Ectodermal cell (in vitro differentiated cells): ENCODE measurements around the gene GALNT10.

Source experiments
- H3K27ac ChIP-seq: 2 replicates; pipeline ENCODE4 v1.7.0; 2013; ENCODE audit warnings: mild to moderate bottlenecking, low read depth, low read length; ENCODE audit not compliant: insufficient read depth, poor library complexity, severe bottlenecking
- H3K27me3 ChIP-seq: 2 replicates; pipeline ENCODE4 v1.7.0; 2013; ENCODE audit warnings: mild to moderate bottlenecking, low read length; ENCODE audit not compliant: insufficient read depth, control insufficient read depth, poor library complexity, severe bottlenecking
- H3K36me3 ChIP-seq: one replicate; pipeline ENCODE4 v1.7.0; 2013; ENCODE audit warnings: low read length; ENCODE audit not compliant: control insufficient read depth, insufficient read depth
- H3K4me1 ChIP-seq: one replicate; pipeline ENCODE4 v1.7.0; 2013; ENCODE audit warnings: low read length; ENCODE audit not compliant: control insufficient read depth, insufficient read depth
- H3K4me3 ChIP-seq: 2 replicates; pipeline ENCODE4 v1.7.0; 2013; ENCODE audit warnings: low read depth, low read length, control low read depth; ENCODE audit not compliant: insufficient read depth
- H3K9me3 ChIP-seq: 2 replicates; pipeline ENCODE4 v1.7.0; 2013; ENCODE audit warnings: mild to moderate bottlenecking, low read length, moderate library complexity; ENCODE audit not compliant: control insufficient read depth
- WGBS, 2 experiments: methylation state at CpG; one replicate each; pipeline ENCODE4 v1.1.7; 2013; ENCODE audit warnings: missing lambda C conversion rate in 2 of 2; 5-methylcytosine and 5-hydroxymethylcytosine counted together

Gene GALNT10

DNA sequence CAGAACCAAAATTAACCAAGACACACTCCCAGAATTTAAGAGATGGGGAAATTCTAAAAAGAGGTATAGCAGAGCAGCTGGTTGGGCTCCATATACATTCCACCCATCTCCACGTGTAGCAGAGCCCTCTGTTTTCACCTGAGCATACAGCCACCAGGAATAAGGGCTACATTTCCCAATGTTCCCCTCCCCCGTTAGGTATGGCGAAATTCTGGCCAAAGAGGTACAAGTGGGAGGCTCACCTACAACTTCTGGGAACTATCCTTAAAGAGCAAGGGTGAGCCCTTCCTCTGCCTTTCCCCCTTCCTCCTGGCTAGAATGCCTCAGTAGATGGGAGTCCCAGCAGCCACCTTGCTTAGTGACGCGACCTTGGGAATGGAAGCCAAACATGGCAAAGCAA lies 250.0 kb downstream of the GALNT10 start:
- Histone ChIP-seq H3K4me1 (no peaks in the 10 kb centered on the region), H3K36me3 (peaks cover 7% of the 10 kb centered on the region), H3K27ac (no peak overlapping the region), H3K4me3 (no peak overlapping the region), H3K9me3 (no peaks in the 10 kb centered on the region), H3K27me3 (no peaks in the 10 kb centered on the region)
- 92 to 94% methylated on average over 5 of the region's 5 CpGs for WGBS, 2 experiments

DNA sequence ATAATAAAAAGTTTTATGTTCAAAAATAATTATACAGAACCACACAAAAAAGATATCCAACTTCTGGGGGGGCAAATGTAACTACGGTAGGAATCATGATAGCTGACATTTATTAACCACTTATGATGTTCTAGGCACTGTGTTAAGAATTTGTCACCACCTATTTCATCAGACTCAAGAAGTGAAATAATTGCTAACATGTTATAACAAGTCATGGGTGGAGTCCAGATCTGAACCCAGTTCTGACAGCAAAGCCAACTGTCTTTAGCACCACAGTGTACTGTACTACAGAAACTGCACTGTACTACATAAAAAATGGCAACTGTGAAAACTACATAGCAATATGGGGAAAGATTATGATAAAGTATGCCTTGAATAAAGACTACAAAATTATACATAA lies 252.3 kb downstream of the GALNT10 start:
- peaks cover 3% of the 10 kb centered on the region for H3K36me3 ChIP-seq
- H3K4me1 ChIP-seq: peaks cover 7% of the 10 kb centered on the region
- WGBS, 2 experiments: 93 to 100% methylated on average over 1 of the region's 1 CpG
- no peaks in the 10 kb centered on the region for H3K9me3 ChIP-seq
- no peak overlapping the region for H3K27ac ChIP-seq
- no peak overlapping the region for H3K4me3 ChIP-seq
- no peaks in the 10 kb centered on the region for H3K27me3 ChIP-seq

DNA sequence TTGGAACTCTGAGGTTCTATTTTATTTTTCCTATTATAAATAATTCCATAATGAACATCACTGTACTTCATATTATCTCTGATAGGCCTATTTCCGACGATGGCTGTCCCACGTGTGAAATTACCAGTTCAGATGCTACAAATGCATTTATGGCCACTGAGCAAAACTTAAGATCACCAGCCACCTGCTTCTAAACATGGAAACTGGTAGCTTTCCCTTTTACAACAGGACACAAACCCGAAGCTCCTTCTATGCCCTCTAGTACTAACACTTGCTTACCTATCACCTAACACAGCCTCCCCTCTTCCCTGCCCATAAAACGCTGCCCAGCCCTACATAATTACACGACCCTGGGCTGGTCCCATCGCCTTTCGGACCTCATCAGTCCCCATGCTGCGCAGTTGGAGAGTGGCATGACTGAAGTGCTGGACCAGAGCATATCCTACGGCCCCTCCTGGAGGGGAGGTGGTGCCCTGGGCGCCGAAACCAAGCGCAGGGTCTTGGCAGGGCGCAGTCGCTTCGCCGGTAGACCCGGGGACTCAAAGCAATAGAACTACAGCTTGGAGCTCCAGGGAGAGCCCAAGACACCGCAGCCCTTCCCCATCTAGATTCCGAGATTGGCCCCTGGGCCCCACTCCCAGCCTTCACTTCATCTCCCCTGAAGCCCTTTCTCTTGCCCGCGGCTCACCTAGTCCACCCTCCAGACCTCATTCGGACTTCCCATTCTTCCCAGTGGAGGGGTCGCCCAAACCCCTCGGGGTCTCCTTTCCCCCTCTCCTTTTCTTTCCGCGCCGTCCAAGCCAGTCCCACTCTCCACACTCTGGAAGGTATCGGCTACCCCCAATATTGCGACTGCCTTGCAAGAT lies 254.3 kb downstream of the GALNT10 start:
- Histone ChIP-seq H3K36me3 (peaks cover 3% of the 10 kb centered on the region), H3K27me3 (no peaks in the 10 kb centered on the region), H3K4me3 (peak overlapping the region; percentile 88), H3K27ac (no peak overlapping the region), H3K4me1 (peaks cover 9% of the 10 kb centered on the region), H3K9me3 (no peaks in the 10 kb centered on the region)
- 9 to 10% methylated on average over 30 of the region's 30 CpGs for WGBS, 2 experiments

DNA sequence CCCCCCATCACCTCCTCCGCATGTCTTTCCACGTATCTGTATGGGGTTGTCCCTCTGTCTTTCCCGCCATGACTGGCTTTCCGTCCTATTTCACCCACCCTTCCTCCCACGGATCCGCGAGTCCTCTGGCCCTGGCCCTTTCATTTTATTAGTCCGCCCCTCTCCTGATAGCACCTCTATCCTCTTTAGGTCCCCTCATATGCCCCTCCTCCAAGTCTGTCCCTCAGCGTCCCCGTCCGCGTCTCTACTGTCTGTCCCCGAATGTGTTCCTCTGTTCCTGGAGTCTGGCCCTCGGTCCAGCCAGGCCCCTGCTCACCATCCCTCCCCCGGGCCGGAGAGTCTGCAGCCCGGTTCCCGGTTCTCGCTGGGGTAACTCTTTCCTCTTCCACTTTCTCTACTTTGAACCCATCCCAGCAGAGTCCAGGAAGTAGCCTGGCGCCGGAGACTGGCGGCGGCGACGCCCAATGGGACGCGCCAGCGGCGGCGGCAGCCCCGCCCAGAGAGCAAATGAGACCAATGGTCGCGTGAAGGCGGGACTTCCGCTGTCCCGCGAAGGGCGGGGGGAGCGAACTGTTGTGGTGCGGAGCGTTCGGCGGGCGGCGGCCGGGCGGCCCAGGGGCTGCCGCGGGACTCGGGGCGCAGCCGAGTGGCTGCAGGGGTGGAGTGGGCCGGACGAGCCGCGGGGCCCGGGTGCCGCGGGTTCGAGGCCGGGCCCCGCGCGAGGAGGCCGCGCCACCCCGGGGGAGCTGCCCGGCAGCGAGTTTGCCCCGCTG lies 255.1 kb downstream of the GALNT10 start, which contains the start of gene SAP30L:
Gene SAP30L (plus strand): TSS at position 576 of the 773 bp plus-strand sequence. CDS start 608 bp downstream, outside the sequence.
- peaks cover 3% of the 10 kb centered on the region for H3K36me3 ChIP-seq
- H3K4me1 ChIP-seq: peaks cover 9% of the 10 kb centered on the region
- no peaks in the 10 kb centered on the region for H3K9me3 ChIP-seq
- H3K4me3 ChIP-seq: peak within 1 kb of the TSS; percentile 88
- no peak within 1 kb of the TSS for H3K27ac ChIP-seq
- 0% methylated on average over 70 of the region's 70 CpGs for WGBS, 2 experiments
- H3K27me3 ChIP-seq: no peaks in the 10 kb centered on the region

DNA sequence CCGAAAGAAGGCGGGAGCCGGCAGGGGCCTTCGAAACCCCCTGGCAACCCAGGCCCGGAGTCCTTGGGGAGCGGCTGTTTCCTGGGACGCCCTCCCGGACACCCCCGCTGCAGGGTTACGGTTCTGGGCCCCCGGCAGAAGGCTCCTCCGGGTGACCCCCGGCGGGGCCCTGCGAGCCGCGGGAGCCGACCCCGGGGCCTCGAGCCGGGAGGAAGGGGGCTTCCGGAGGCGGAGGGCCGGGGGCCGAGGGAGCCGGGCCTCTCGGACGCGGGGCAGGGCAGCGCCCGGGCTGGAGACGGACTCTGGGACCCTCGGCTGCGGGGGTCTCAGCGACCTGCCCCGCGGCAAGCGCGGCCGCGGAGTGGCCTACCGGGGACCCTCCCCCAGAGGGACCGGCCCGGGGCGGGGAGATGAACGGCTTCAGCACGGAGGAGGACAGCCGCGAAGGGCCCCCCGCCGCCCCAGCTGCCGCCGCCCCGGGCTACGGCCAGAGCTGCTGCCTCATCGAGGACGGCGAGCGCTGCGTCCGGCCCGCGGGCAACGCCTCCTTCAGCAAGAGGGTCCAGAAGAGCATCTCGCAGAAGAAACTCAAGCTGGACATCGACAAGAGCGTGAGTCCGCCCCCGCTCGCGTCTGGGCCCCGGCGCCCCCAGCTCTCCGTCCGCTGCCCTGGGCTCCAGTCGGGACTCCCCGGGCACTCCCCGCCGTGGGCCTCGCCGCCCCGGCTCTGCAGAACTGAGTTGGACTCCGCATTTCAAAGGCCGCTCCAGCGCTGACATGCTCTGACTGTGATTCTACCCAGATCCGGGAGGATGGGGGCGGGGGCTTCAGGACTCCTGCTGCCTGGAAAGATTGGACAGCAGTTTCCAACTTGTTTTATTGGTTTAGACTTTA lies 255.9 kb downstream of the GALNT10 start:
- no peak overlapping the region for H3K27ac ChIP-seq

DNA sequence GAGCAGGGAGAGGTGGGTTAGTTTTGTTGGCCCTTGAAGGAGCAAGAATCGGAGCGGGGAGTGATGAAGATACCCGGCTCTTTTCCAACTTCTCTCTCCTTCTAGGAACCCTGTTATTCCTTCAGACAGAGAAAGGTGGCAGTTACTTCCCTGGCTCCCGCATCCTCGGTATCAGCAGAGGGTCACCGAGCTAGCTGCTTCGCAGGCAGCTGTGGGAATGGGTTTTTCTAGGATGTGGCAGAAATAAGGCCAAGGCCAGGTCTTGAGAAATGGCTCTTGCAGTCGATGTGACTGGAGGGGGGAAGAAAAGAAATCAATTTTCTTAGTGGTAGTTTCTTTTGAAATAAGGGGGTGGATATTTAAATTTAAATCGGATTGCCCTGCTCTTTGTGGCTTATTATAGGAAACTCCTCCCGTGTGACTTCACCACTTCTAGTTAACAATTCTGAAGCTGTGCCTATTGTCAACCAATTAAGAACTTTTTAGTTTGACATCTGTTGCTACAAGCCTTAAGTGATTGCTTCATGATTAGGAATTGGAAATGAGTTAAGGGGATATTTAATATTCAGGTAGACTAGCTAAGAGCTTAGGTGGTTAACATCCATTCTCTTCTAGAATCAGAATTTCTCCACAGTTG lies 256.7 kb downstream of the GALNT10 start:
- 2 to 4% methylated on average over 10 of the region's 10 CpGs for WGBS, 2 experiments
- peaks cover 9% of the 10 kb centered on the region for H3K4me1 ChIP-seq
- peak overlapping the region; percentile 88 for H3K4me3 ChIP-seq
- no peak overlapping the region for H3K27ac ChIP-seq
- peaks cover 3% of the 10 kb centered on the region for H3K36me3 ChIP-seq
- no peaks in the 10 kb centered on the region for H3K27me3 ChIP-seq
- no peaks in the 10 kb centered on the region for H3K9me3 ChIP-seq

More for the DNA sequence above, 255.9 kb downstream of the GALNT10 start:
- Histone ChIP-seq H3K27me3 (no peaks in the 10 kb centered on the region), H3K36me3 (peaks cover 3% of the 10 kb centered on the region), H3K9me3 (no peaks in the 10 kb centered on the region), H3K4me3 (peak overlapping the region; percentile 88), H3K4me1 (peaks cover 9% of the 10 kb centered on the region)
- WGBS, 2 experiments: 0% methylated on average over 87 of the region's 87 CpGs

DNA sequence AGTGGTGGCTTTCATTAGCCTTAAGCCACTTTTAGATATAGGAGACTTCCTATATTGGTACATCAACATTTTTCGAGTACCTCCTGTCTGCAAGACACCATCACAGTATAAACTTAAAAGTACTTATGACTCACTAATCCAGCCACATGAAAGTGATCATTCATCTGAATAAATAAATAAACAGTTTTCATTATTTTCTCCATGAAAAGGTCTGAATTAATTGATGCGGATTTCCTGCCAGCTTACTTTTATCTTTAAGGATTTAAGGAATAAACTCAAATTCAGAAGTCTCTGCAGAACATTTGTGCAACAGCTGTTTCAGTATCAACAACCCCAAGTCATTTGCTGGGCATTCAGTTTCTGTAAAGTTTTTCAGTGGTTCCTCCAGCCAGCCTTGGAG lies 259.3 kb downstream of the GALNT10 start:
- Histone ChIP-seq H3K36me3 (peaks cover 3% of the 10 kb centered on the region), H3K4me1 (peaks cover 9% of the 10 kb centered on the region), H3K4me3 (no peak overlapping the region), H3K27ac (no peak overlapping the region), H3K27me3 (no peaks in the 10 kb centered on the region), H3K9me3 (no peaks in the 10 kb centered on the region)
- WGBS, 2 experiments: 93 to 100% methylated on average over 2 of the region's 2 CpGs

DNA sequence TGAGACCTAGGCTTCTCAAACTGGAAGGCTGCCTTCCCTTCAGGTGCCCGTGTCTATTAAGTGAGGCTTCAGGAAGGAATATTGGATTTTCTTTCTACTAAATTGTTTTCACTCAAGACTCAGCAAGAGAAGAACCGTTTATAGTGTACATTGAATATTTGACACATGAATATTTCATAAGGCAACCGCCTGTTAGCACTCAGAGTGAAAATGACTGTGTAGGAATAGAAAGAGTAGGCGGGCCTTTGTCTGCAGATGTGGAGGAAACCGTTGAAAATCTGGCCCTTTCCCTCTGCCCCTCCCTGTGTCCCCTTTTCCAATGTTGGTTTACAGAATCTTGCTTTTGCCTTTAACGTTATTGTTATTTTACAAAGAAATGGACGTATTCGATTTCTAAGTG lies 261.4 kb downstream of the GALNT10 start:
- H3K9me3 ChIP-seq: no peaks in the 10 kb centered on the region
- H3K4me3 ChIP-seq: no peak overlapping the region
- H3K4me1 ChIP-seq: peaks cover 9% of the 10 kb centered on the region
- no peaks in the 10 kb centered on the region for H3K27me3 ChIP-seq
- 93 to 95% methylated on average over 8 of the region's 8 CpGs for WGBS, 2 experiments
- no peak overlapping the region for H3K27ac ChIP-seq
- peaks cover 10% of the 10 kb centered on the region for H3K36me3 ChIP-seq

DNA sequence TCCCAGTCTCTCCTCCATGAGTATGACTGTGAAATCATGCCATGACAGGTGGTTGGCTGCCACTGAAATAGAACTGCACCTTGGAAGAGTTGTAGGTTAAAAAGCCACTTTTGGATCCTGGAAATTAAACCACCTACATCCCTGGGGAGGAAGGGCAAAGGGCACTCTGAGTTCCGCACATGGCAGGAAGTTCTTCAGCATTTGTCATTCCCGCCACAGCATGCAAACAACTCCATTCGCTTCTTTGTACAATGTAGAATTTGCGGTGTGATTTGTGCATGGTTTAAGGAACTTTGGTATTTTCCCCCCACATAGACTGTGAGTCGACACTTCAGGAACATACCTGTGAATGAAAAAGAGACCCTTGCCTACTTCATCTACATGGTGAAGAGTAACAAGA lies 265.1 kb downstream of the GALNT10 start:
- WGBS, 2 experiments: 97 to 99% methylated on average over 5 of the region's 5 CpGs
- Histone ChIP-seq H3K36me3 (peaks cover 10% of the 10 kb centered on the region), H3K9me3 (no peaks in the 10 kb centered on the region)

More for the DNA sequence above, 265.1 kb downstream of the GALNT10 start:
- Histone ChIP-seq H3K4me1 (no peaks in the 10 kb centered on the region), H3K27me3 (no peaks in the 10 kb centered on the region), H3K27ac (no peak overlapping the region), H3K4me3 (no peak overlapping the region)
